IPS-NIHi11 (cell line): ENCODE results near the gene USP6NL.

ENCODE experiments used
- DNase-seq: peaks from one replicate; pipeline ENCODE4 v3.0.0; 2012; ENCODE audit warnings: mixed read lengths, low spot score

USP6NL gene

GRCh38 chr10:11616021-11616420 is 4.6 kb upstream of the USP6NL start:
- DNase-seq: no peak

GRCh38 chr10:11615396-11615795 is 3.9 kb upstream of the USP6NL start:
- no peak for DNase-seq

- DNase-seq: no peak
These were observed 861 bp upstream of the USP6NL start for GRCh38 chr10:11612021-11613001.

GRCh38 chr10:11610826-11611247 is 613 bp downstream of the USP6NL start:
- DNase-seq: no peak

GRCh38 chr10:11610166-11610825 is 1.2 kb downstream of the USP6NL start:
- DNase-seq: no peak

- DNase-seq: no peak
These were observed 1.9 kb downstream of the USP6NL start for GRCh38 chr10:11609492-11610093.

- DNase-seq: no peak
These were observed 2.4 kb downstream of the USP6NL start for GRCh38 chr10:11609052-11609451.

GRCh38 chr10:11608159-11609013 is 3.1 kb downstream of the USP6NL start:
- DNase-seq: no peak

GRCh38 chr10:11605807-11606408 is 5.5 kb downstream of the USP6NL start:
- DNase-seq: no peak

- no peak for DNase-seq
These were observed 6.4 kb downstream of the USP6NL start for GRCh38 chr10:11604865-11605650.

GRCh38 chr10:11603741-11604140 is 7.7 kb downstream of the USP6NL start:
- no peak for DNase-seq

GRCh38 chr10:11602919-11603523 is 8.4 kb downstream of the USP6NL start:
- no peak for DNase-seq

- no peak for DNase-seq
These were observed 9.1 kb downstream of the USP6NL start for GRCh38 chr10:11602358-11602757.

GRCh38 chr10:11601670-11602069 is 9.8 kb downstream of the USP6NL start:
- no peak for DNase-seq

GRCh38 chr10:11600280-11600679 is 11.2 kb downstream of the USP6NL start:
- no peak for DNase-seq

- DNase-seq: no peak
These were observed 12.6 kb downstream of the USP6NL start for GRCh38 chr10:11598712-11599397.

GRCh38 chr10:11597470-11597869 is 14.0 kb downstream of the USP6NL start:
- no peak for DNase-seq

GRCh38 chr10:11595395-11595692 is 16.1 kb downstream of the USP6NL start:
- no peak for DNase-seq

- no peak for DNase-seq
These were observed 16.7 kb downstream of the USP6NL start for GRCh38 chr10:11594589-11595394.
